ENCODE measurements around the gene RADIL.

- TF ChIP-seq CTCF (IDR thresholded peaks at IDR 0.05) = no peak
- TF ChIP-seq POLR2A (IDR thresholded peaks at IDR 0.05) = no peak
- TF ChIP-seq EP300 (IDR thresholded peaks at IDR 0.05) = no peak
Observed at GRCh38 chr7:4814433-4814832, 69.1 kb downstream of the RADIL start.

Measured in gastroesophageal sphincter (tissue), 3 donors.